ENCODE measurements around the gene PAM16. TPM values are rescaled to one million over a fixed set of nuclear protein-coding genes. Genes with fewer than 3 reads are reported as not detected.

Gene PAM16
- total and polyA plus RNA-seq, 4 donors: 23.6 to 65.2 (median 33.6) TPM

DNA sequence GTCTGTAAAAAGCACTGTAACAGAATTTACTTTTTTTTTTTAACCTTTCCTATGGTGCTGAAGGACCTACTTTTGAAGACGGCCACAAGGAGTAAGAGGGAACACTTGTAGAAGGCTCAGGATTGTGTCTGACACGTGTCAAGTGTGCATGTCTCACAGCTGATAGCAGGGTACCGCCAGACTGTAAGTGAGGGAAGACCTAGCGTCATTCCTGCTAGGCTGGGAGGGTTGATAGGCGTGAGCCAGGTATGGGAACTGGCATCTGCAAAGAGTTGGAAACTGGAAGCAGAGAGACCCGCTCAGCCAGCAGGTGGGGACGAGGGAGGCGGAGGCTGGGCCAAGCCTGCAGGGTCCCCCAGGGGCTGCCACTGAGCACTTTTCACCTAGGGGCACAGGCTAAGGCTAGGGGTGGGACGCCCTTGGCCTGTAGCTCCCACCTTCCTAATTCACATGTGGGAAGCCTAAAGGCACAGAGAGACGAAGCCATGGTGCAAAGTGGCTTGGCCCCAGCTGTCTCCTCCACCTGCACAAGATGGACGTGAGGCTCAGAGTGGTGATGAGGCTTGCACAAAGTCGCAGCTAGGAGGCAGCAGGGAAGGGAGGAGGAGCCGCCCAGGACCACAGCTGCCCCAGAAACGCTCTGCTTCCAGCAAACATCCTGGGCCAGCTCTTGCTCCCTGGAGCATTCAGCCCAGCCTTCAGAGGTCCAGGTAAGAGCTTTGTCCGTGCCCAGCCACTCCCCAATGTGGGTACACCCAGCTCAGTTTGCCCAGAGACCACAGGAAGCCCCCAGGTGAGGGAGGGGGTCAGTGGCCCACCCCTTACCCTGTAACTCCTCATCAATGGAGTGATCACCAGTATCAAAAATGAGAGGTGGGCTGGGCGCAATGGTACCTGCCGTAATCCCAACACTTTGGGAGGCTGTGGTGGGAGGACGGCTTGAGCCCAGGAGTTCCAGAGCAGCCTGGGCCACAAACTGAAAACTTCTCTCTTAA lies 39.4 kb upstream of the PAM16 start:
- Histone ChIP-seq H3K9me3 (ENCODE audit: control insufficient read depth, low read length) (no peaks in the 10 kb centered on the region), H3K36me3 (ENCODE audit: control insufficient read depth in 1 of 2, insufficient read depth in 2 of 2, low read length in 1 of 2) (no peaks in the 10 kb centered on the region), H3K4me1 (ENCODE audit: control insufficient read depth in 1 of 2, insufficient read depth in 2 of 2, low read length in 2 of 2) (peaks cover 0 to 7% of the 10 kb centered on the region in 2 donors), H3K27ac (ENCODE audit: low read depth in 1 of 2, low read length in 2 of 2) (no peak overlapping the region), H3K27me3 (ENCODE audit: control insufficient read depth in 1 of 2, insufficient read depth in 2 of 2, low read length in 1 of 2) (no peaks in the 10 kb centered on the region), H3K4me3 (ENCODE audit: low read length in 2 of 2) (no peak overlapping the region)
- ATAC-seq (ENCODE audit: low FRiP score): no peak
- DNase-seq: no peak
- intact Hi-C loops (cut with DNase I): no loop called here
- WGBS, 2 donors: 84 to 85% methylated on average over 18 of the region's 18 CpGs

DNA sequence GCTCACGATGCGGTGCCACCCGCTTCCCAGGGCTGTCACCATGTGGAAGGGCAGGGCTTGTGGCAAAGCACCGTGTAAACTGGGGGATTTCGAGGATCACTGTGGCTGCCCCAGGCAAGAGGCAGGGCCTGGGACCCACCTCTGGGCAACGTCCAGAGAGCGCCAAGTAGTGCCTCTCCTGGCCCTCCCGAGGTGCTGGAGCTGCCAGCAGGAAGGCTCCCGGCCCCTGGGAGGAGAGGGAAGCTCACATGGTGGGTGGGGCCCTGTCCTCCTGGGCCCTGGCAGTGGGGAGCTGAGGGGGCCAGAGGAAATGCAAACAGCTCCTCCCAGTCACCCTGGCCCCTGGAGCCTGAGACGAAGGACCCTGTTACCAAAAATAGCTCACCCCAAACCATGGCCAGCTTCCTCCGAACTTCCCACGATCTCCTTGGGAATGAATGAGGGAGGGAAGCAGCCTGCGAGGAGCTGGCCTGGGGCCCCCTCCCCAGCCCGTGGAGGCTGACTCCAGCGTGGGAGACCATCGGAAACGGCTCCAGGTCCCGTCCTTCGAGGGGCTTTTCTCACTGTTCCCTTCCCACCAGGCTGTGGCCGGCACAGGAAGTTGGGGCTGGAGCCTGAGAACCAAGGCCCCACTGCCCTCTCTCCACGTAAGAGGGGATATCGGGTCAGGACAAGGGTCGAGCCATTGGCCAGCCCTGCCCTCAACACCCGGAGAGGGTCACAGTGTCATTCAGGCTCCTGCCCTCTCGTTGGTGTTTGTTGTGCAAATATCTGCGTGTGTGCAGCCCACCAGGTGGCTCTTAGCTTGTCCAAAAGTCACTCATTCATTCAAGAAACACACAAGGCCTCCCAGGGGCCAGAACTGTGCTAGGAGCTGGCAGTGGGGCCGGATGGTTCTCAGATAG lies 38.2 kb upstream of the PAM16 start:
- Histone ChIP-seq H3K27ac (ENCODE audit: low read depth in 1 of 2, low read length in 2 of 2) (peak overlapping the region; percentile 71 to 94), H3K27me3 (ENCODE audit: control insufficient read depth in 1 of 2, insufficient read depth in 2 of 2, low read length in 1 of 2) (no peaks in the 10 kb centered on the region), H3K4me3 (ENCODE audit: low read length in 2 of 2) (no peak overlapping the region), H3K36me3 (ENCODE audit: control insufficient read depth in 1 of 2, insufficient read depth in 2 of 2, low read length in 1 of 2) (no peaks in the 10 kb centered on the region), H3K4me1 (ENCODE audit: control insufficient read depth in 1 of 2, insufficient read depth in 2 of 2, low read length in 2 of 2) (peaks cover 0 to 7% of the 10 kb centered on the region in 2 donors), H3K9me3 (ENCODE audit: control insufficient read depth, low read length) (no peaks in the 10 kb centered on the region)
- ATAC-seq (ENCODE audit: low FRiP score) (peak; percentile 4), DNase-seq (no peak)
- WGBS, 2 donors: 24 to 29% methylated on average over 25 to 27 of the region's 27 CpGs
- intact Hi-C loops (cut with DNase I): no loop called here

DNA sequence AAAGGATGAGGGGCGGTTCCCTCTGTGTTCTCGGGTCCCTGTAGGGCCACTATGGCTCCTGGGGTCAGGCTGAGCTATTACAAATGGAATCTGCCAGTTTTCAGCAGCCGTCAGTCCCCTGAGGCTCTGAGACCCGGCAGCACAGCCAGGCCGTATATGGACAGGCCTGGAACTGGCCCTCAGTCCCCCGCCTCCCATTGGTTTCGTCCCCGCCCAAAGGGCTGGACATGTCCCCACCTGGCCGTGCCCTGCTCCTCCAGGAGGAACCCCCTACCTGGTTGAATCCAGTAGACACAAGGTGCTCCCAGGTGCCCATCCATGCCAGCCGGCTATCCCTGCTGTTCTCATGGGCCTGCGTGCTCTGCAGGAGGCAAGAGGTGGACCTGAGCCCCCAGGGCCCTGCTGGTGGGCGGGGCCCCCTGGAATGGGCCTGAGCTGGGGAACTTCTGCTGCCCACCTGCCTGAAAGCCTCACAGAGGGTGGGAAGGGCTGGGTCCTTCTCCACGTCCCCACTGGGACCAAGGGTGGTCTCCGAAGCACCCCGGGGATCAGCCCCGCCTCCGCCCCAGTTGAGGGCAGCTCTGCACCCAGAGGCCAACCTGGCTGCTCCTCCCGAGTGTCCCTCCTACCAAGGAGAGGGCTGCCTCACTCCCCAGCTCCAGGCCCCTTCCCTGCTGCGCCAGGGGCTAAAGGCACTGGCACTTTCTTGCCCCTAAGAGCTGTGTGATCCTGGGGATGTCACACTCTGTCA lies 37.3 kb upstream of the PAM16 start:
- H3K9me3 ChIP-seq (ENCODE audit: control insufficient read depth, low read length): no peaks in the 10 kb centered on the region
- no peak overlapping the region for H3K4me3 ChIP-seq (ENCODE audit: low read length in 2 of 2)
- DNase-seq: peak; percentile 89 to 92
- intact Hi-C loops (cut with DNase I): no loop called here
- 24 to 30% methylated on average over 19 of the region's 19 CpGs for WGBS, 2 donors
- peak overlapping the region; percentile 71 to 94 for H3K27ac ChIP-seq (ENCODE audit: low read depth in 1 of 2, low read length in 2 of 2)
- peaks cover 0 to 7% of the 10 kb centered on the region in 2 donors for H3K4me1 ChIP-seq (ENCODE audit: control insufficient read depth in 1 of 2, insufficient read depth in 2 of 2, low read length in 2 of 2)
- no peaks in the 10 kb centered on the region for H3K27me3 ChIP-seq (ENCODE audit: control insufficient read depth in 1 of 2, insufficient read depth in 2 of 2, low read length in 1 of 2)
- H3K36me3 ChIP-seq (ENCODE audit: control insufficient read depth in 1 of 2, insufficient read depth in 2 of 2, low read length in 1 of 2): no peaks in the 10 kb centered on the region
- peak; percentile 75 for ATAC-seq (ENCODE audit: low FRiP score)

DNA sequence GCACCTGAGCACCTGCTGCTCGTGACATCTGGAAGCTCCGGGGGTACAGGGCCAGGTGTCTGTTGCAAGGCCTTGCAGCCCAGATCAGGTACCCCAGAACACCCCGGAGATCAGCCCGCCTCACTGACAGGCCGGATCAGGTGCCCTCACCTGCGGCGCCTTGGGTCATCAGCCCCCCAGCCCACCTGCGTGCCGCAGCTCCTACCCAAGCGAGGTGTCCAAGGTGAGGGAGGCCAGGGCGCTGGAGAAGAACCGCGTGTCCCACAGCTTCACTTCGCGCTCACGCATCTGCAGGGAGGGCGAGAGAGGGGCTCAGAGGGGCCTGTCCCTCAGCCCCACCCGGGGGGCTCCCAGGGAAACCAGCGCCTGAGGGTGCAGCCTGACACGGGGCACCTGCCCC lies 36.7 kb upstream of the PAM16 start:
- Histone ChIP-seq H3K4me3 (ENCODE audit: low read length in 2 of 2) (no peak overlapping the region), H3K27ac (ENCODE audit: low read depth in 1 of 2, low read length in 2 of 2) (peak overlapping the region; percentile 70 to 79), H3K4me1 (ENCODE audit: control insufficient read depth in 1 of 2, insufficient read depth in 2 of 2, low read length in 2 of 2) (peaks cover 0 to 7% of the 10 kb centered on the region in 2 donors), H3K36me3 (ENCODE audit: control insufficient read depth in 1 of 2, insufficient read depth in 2 of 2, low read length in 1 of 2) (peaks cover 0 to 3% of the 10 kb centered on the region in 2 donors), H3K9me3 (ENCODE audit: control insufficient read depth, low read length) (no peaks in the 10 kb centered on the region), H3K27me3 (ENCODE audit: control insufficient read depth in 1 of 2, insufficient read depth in 2 of 2, low read length in 1 of 2) (no peaks in the 10 kb centered on the region)
- WGBS, 2 donors: 66 to 67% methylated on average over 20 of the region's 20 CpGs
- ATAC-seq (ENCODE audit: low FRiP score) (no peak), DNase-seq (peak in 1 of 2 donors; percentile 53)
- intact Hi-C loops (cut with DNase I): no loop called here

DNA sequence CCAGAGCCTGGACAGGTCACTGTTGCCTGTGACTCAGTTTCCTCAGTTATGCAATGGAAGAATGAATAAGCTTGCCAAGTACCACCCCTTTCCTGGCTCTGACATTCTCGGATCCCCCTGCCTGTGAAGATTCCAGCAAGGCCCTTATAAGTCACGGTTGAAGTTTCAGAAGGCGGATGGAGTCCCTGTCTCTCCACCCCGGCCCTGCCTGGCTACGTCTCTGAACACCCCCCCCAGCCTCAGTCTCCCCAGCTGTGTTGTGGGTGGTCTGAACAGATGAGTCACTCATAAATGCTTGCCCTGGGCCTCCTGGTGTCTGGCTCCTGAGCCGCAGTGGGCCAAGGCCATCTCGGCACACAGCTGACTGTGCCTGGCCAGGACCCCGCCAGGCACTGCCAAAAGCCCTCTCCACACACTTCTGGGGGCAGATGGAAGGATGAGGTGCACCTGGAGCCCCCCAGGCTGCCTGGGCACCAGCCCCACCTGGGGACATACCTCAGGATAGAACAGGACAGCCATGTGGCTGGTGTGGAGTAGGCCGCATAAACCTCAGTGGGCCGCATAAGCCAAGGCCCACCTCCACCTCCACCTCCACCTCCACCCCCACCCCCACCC lies 35.9 kb upstream of the PAM16 start:
- Histone ChIP-seq H3K4me1 (ENCODE audit: control insufficient read depth in 1 of 2, insufficient read depth in 2 of 2, low read length in 2 of 2) (peaks cover 0 to 7% of the 10 kb centered on the region in 2 donors), H3K36me3 (ENCODE audit: control insufficient read depth in 1 of 2, insufficient read depth in 2 of 2, low read length in 1 of 2) (peaks cover 0 to 8% of the 10 kb centered on the region in 2 donors)
- intact Hi-C loops (cut with DNase I): no loop called here

DNA sequence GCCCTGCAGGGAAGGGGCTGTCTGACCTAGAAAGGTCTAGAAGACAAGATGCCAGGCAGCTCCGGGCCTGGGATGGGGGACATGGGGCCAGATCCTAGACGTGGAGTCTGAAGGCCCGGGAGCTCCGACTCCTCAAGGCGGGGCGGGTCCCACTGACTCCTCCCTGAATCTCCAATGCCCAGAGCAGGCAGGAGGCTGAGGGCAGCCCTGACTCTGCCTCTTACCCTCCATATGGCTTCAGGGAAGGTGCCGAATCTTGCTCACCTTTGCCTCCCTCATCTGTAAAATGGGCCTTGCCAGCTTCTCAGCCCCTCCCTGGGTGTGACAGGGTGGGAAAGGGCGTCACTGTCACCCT lies 35.3 kb upstream of the PAM16 start:
- DNase-seq (peak; percentile 73 to 89), ATAC-seq (ENCODE audit: low FRiP score) (no peak)
- Histone ChIP-seq H3K27ac (ENCODE audit: low read depth in 1 of 2, low read length in 2 of 2) (peak overlapping the region; percentile 84 to 88), H3K4me1 (ENCODE audit: control insufficient read depth in 1 of 2, insufficient read depth in 2 of 2, low read length in 2 of 2) (peaks cover 0 to 7% of the 10 kb centered on the region in 2 donors), H3K4me3 (ENCODE audit: low read length in 2 of 2) (no peak overlapping the region), H3K9me3 (ENCODE audit: control insufficient read depth, low read length) (no peaks in the 10 kb centered on the region), H3K27me3 (ENCODE audit: control insufficient read depth in 1 of 2, insufficient read depth in 2 of 2, low read length in 1 of 2) (no peaks in the 10 kb centered on the region), H3K36me3 (ENCODE audit: control insufficient read depth in 1 of 2, insufficient read depth in 2 of 2, low read length in 1 of 2) (peaks cover 0 to 13% of the 10 kb centered on the region in 2 donors)
- intact Hi-C loops (cut with DNase I): no loop called here
- 4 to 9% methylated on average over 8 of the region's 8 CpGs for WGBS, 2 donors

More for the DNA sequence above, 35.9 kb upstream of the PAM16 start:
- Histone ChIP-seq H3K27me3 (ENCODE audit: control insufficient read depth in 1 of 2, insufficient read depth in 2 of 2, low read length in 1 of 2) (no peaks in the 10 kb centered on the region), H3K27ac (ENCODE audit: low read depth in 1 of 2, low read length in 2 of 2) (peak overlapping the region; percentile 84 to 88), H3K9me3 (ENCODE audit: control insufficient read depth, low read length) (no peaks in the 10 kb centered on the region), H3K4me3 (ENCODE audit: low read length in 2 of 2) (no peak overlapping the region)
- no peak for ATAC-seq (ENCODE audit: low FRiP score)
- DNase-seq: peak in 1 of 2 donors; percentile 55
- WGBS, 2 donors: 15 to 22% methylated on average over 10 of the region's 10 CpGs

DNA sequence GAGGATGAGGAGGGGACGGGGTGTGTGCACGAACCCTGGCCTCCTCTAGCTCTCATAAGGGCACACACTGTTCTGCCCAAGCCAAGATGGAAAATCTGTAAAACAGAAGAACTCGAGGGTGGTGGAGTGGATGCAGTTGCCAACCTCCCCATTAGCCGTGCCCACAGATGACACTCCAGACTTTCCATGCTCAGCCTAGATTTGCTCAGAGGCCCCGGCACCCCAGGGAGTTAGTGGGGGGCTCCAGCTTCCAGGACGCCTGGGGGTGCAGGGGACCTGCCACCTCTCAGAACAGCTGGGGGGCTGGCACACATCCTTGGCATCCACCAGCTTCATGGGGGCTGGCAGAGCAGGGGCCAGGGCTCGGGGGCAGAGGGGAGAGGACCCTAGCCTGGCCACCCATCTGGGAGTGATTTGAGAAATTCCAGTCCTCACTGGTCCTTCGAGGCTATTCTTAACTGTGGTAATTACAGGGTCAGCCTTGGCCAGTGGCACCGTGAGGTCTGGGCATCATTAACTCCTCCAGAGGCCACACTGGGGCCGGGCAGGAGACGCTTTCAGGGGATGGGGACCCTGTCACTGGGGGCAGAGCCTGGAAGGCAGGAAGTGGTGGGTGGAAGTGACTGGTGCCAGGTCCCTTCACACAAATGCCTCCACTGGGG lies 34.8 kb upstream of the PAM16 start:
- Histone ChIP-seq H3K4me1 (ENCODE audit: control insufficient read depth in 1 of 2, insufficient read depth in 2 of 2, low read length in 2 of 2) (peaks cover 0 to 7% of the 10 kb centered on the region in 2 donors), H3K9me3 (ENCODE audit: control insufficient read depth, low read length) (no peaks in the 10 kb centered on the region)
- intact Hi-C loops (cut with DNase I): no loop called here

More for the DNA sequence above, 34.8 kb upstream of the PAM16 start:
- H3K36me3 ChIP-seq (ENCODE audit: control insufficient read depth in 1 of 2, insufficient read depth in 2 of 2, low read length in 1 of 2): peaks cover 0 to 13% of the 10 kb centered on the region in 2 donors
- H3K27me3 ChIP-seq (ENCODE audit: control insufficient read depth in 1 of 2, insufficient read depth in 2 of 2, low read length in 1 of 2): no peaks in the 10 kb centered on the region
- no peak overlapping the region for H3K4me3 ChIP-seq (ENCODE audit: low read length in 2 of 2)
- ATAC-seq (ENCODE audit: low FRiP score): no peak
- peak in 1 of 2 donors; percentile 48 for DNase-seq
- peak overlapping the region; percentile 84 to 88 for H3K27ac ChIP-seq (ENCODE audit: low read depth in 1 of 2, low read length in 2 of 2)
- 7 to 11% methylated on average over 11 of the region's 11 CpGs for WGBS, 2 donors

Data from aorta (tissue), 5 donors.